Activated naive CD4-positive, alpha-beta T cell treated with anti-CD3 and anti-CD28 coated beads, Interleukin-2, amount 50 U/mL, for 16 hours (primary cell): ENCODE data around the gene LCN12.
A peak's percentile ranks its signal among the peaks of the same experiment; 100 is the strongest.
"Not testable (repeated sequence)": the region's sequence is repeated elsewhere in the genome, so short reads cannot be mapped to it uniquely, and the experiment has no call there.

ENCODE experiments used
- DNase-seq: peaks from one replicate; pipeline ENCODE4 v3.0.0-alpha.2; 2020

LCN12 gene

GRCh38 chr9:136991993-136992818, 40.1 kb downstream of the LCN12 start, which contains the start of gene PAXX:
PAXX (plus strand) TSS chr9:136992422; CDS start chr9:136992444, 22 bp downstream.
- DNase-seq = peak; percentile 96

GRCh38 chr9:136992819-136993369, 40.8 kb downstream of the LCN12 start:
- DNase-seq = no peak

GRCh38 chr9:136994180-136994887, 42.3 kb downstream of the LCN12 start:
- DNase-seq = no peak

GRCh38 chr9:136994888-136995230, 42.8 kb downstream of the LCN12 start:
- no peak for DNase-seq

GRCh38 chr9:136995362-136995761, 43.3 kb downstream of the LCN12 start:
- no peak for DNase-seq

- no peak for DNase-seq
These were observed 43.8 kb downstream of the LCN12 start for GRCh38 chr9:136995772-136996311.

GRCh38 chr9:136996361-136997292, 44.6 kb downstream of the LCN12 start, which contains the start of gene CLIC3:
CLIC3 (minus strand) TSS chr9:136996568; CDS start chr9:136996543, 25 bp downstream.
- peak; percentile 37 for DNase-seq

GRCh38 chr9:136997371-136997770, 45.3 kb downstream of the LCN12 start:
- no peak for DNase-seq

- DNase-seq = no peak
These were observed 45.8 kb downstream of the LCN12 start for GRCh38 chr9:136997830-136998234.

- DNase-seq = no peak
These were observed 48.3 kb downstream of the LCN12 start for GRCh38 chr9:137000177-137000930.

GRCh38 chr9:137001857-137002645, 50.0 kb downstream of the LCN12 start:
- DNase-seq = no peak

GRCh38 chr9:137002646-137003041, 50.6 kb downstream of the LCN12 start:
- DNase-seq = no peak

- not testable (repeated sequence) for DNase-seq
These were observed 52.2 kb downstream of the LCN12 start for GRCh38 chr9:137004285-137004684.
